Stimulated activated CD4-positive, alpha-beta T cell treated with anti-CD3 and anti-CD28 coated beads, Interleukin-1b, Interleukin-23, amount 100 ng/mL, for 4 hours (primary cell): ENCODE data around the gene ZFHX3.
A peak's percentile ranks its signal among the peaks of the same experiment; 100 is the strongest.
"Not testable (repeated sequence)": the region's sequence is repeated elsewhere in the genome, so short reads cannot be mapped to it uniquely, and the experiment has no call there.

ENCODE experiments used
- DNase-seq, 2 donors: peaks; one replicate each; pipeline ENCODE4 v3.0.0-alpha.2; 2020; ENCODE audit warnings: low read depth in 2 of 2

The ZFHX3 gene, protein sequence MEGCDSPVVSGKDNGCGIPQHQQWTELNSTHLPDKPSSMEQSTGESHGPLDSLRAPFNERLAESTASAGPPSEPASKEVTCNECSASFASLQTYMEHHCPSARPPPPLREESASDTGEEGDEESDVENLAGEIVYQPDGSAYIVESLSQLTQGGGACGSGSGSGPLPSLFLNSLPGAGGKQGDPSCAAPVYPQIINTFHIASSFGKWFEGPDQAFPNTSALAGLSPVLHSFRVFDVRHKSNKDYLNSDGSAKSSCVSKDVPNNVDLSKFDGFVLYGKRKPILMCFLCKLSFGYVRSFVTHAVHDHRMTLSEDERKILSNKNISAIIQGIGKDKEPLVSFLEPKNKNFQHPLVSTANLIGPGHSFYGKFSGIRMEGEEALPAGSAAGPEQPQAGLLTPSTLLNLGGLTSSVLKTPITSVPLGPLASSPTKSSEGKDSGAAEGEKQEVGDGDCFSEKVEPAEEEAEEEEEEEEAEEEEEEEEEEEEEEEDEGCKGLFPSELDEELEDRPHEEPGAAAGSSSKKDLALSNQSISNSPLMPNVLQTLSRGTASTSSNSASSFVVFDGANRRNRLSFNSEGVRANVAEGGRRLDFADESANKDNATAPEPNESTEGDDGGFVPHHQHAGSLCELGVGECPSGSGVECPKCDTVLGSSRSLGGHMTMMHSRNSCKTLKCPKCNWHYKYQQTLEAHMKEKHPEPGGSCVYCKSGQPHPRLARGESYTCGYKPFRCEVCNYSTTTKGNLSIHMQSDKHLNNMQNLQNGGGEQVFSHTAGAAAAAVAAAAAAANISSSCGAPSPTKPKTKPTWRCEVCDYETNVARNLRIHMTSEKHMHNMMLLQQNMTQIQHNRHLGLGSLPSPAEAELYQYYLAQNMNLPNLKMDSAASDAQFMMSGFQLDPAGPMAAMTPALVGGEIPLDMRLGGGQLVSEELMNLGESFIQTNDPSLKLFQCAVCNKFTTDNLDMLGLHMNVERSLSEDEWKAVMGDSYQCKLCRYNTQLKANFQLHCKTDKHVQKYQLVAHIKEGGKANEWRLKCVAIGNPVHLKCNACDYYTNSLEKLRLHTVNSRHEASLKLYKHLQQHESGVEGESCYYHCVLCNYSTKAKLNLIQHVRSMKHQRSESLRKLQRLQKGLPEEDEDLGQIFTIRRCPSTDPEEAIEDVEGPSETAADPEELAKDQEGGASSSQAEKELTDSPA (N-terminal part only)

DNA sequence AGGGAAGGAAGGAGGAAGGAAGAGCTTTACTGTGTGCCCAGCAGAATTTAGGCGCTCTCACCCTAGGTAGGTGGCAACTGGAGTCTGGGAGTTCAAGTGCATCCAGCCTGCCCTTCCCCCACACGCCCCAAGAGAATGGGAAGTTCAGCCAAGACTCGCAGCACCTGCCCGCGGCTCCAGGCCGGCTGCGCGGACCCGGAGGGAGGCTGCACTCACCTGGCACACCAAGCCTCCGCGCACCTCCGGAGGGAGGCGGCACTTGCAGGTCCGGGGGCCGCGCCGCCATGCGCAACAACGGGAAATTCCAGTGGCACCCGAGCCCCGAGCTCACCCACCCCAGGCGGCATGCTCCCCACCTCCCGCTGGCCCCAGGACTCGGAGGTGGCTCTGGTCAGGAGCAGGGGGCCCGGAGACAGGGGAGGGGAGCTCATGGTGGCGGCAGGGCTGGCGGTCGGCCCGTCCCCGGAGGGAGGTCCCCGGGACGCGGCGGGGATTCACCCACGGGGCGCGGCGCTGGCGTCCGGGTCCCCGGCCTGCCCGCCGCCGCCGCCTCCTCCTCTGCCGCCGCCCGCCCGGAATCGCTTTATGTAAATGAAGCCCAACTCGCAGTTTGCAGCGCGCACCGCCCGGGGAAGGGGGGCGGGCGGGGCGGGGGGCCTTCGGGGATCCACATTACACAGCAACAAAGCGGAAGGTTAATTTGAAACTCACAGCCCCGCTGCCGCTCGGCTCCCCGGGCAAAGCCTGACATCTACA lies at the start of gene ZFHX3:
ZFHX3 (minus strand) TSS at position 593 of the 756 bp plus-strand sequence. CDS start 87,983 bp downstream, outside the sequence.
- DNase-seq: peak in 1 of 2 donors; percentile 14

DNA sequence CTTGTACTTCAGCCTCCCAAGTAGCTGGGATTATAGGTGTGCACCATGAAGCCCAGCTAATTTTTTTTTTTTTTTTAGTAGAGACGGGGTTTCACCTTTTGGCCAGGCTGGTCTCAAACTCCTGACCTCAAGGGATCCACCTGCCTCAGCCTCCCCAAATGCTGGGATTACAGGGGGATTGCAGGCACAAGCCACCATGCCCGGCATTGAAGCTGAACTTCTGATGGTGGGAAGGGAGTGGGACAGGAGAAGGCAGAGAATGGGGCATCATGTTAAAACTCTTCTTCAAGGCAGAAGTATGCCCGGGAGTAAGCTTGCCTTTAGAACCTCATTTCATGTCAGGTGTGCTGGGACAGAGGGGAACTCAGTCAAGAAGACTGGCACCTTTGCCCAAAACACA lies 48.6 kb upstream of the ZFHX3 start:
- no peak for DNase-seq

DNA sequence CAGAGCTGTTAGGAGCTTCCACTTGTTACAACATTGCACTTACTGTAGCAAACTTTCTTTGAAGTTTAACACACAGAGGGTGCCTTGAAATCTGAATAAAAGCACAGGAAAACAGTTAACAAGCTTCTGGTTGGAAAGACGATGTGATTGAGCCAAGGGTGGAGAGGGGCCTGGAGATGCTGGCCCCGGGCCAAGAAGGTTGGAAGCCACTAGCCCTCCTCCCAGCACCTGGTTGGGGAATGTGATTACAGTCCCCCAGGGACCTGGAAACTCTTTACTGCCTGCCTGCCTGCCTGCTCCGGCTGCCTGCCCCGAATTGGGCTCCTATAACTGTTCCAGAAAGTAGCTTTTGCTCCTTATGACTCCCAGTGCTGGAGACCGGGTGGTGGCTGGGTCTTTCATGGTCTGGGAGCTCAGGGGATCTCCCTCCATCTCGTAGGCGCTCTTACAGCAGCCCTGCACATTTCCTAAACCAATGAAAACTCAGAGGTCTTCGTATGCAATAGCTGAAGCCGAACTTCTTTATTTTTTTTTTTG lies 48.0 kb upstream of the ZFHX3 start:
- DNase-seq: no peak

DNA sequence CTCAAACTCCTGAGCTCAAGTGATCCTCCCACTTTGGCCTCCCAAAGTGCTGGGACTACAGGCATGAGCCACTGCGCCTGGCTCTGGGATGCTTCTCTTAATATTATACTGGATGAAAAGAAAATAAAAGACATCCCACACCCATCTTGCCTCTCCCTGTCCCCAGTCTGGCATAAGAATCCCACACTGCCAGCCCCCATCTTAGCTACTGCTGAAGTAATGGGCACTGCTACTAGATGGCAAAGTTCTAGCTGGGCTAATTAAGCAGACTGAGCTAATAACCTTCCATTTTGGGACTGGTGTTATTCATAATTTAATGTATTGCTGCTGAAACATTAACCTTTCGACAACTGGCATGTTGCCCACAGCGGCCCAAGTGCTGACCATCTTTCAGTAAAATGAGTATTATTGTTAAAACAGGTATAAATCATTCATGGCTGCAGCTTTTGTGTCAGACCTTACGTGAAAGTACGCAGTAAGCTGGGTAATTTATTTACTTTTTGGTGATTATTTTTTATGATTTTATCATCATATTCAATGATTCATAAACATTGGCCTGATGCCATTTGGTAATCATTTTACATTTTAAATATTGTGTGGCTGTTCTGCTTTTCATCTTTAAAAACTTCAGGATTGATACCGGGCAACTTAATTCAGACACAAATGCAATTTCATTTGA lies 47.4 kb upstream of the ZFHX3 start:
- DNase-seq: no peak

DNA sequence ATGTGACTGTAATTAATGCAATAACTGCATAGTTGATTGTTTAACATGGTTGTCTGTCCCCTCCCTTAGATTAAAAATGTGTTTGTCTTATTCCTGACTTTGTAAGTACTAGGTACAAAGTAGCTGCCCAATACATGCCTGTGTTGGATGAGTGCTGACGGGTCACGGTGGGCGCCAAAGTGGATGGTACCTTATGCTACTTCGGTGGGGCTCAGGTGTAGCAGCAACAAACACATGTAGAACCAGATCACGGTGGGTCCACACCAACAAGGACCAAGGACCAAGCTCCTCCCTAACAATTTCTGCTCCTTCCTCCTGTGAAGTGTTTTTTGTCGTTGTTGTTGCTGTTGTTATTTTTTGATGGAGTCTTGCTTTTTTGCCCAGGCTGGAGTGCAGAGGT lies 46.4 kb upstream of the ZFHX3 start:
- DNase-seq: no peak

- DNase-seq: no peak
Measured at GRCh38 chr16:73093146-73094144, 45.5 kb upstream of the ZFHX3 start.

DNA sequence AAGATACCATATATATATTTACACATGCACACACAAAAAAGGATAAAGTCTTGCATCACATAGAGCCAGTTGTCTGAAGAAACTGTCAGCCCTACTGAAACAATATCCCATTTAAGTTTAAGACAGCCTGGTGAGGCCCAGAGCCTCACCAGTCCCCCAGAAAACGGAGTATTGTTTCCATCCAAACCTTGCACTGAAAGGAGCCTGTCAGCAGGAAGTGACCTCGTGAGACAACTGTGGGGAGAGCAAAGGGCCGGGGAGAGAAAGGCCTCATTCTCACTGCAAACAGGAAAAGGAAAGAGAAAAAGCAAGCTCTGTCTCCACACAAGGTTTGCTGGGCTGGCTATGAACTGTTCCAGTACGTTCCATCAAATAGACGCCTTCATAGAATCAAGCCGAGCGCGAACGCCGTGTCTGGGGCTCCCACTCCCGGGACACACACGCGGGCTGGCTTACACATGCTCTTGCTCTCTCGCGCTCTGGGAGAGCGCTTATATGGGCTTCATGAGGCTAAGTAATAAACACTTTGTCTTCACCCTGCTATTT lies 44.4 kb upstream of the ZFHX3 start:
- no peak for DNase-seq

- DNase-seq: no peak
Measured at GRCh38 chr16:73091174-73091573, 43.2 kb upstream of the ZFHX3 start.

DNA sequence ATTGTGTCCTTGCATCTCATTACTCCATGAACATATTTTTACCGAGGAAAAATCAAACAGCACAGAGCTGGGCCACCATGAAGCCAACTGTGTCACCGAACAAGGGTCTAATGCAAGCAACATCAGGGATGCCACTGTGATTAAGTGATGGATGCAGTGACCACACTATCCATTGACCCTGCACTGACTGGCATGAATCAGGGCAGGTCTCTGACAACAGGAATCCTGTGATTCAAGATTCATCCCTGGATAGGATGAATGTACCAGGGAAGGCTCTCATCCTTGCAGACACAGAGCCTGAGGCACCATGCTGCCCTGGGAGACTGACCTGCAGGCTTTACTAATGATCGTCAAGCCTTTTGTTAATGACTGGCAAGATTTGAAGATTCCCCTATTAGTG lies 41.5 kb upstream of the ZFHX3 start:
- no peak for DNase-seq

DNA sequence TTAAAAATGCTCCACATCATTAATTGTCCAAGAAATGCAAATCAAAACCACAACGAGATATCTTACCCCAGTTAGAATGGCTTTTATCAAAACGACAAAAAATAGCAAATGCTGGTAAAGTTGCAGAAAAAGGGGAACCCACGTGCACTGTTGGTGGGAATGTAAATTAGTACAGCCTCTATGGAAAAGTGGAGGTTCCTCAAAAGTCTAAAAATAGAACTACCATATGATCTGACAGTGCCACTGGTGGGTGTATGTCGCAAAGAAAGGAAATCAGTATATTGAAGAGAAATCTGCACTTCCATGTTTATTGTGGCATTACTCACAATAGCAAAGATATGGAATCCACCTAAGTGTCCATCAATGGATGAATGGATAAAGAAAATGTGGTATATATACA lies 38.2 kb upstream of the ZFHX3 start:
- no peak for DNase-seq

DNA sequence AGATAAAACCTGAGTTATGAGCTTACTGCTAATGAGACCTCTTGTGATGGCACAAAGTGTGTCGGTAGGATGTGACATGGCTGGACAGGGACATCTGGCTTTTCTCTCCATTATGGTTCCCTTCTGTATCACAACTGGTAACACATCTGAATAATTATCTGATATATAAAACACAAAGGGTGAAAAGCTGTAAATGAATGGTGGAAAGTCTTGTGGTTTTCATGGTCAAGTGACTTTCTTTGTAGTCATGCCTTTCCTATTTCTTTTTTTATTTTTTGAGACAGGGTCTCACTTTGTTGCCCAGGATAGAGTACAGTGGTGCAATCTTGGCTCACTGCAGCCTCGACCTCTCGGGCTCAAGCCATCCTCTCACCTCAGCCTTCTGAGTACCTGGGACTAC lies 35.3 kb upstream of the ZFHX3 start:
- DNase-seq: no peak

GRCh38 chr16:73082634-73083051 lies 34.7 kb upstream of the ZFHX3 start:
- DNase-seq: not testable (repeated sequence)

- DNase-seq: no peak
Measured at GRCh38 chr16:73080931-73081330, 33.0 kb upstream of the ZFHX3 start.

GRCh38 chr16:73076324-73076810 lies 28.4 kb upstream of the ZFHX3 start:
- no peak for DNase-seq

DNA sequence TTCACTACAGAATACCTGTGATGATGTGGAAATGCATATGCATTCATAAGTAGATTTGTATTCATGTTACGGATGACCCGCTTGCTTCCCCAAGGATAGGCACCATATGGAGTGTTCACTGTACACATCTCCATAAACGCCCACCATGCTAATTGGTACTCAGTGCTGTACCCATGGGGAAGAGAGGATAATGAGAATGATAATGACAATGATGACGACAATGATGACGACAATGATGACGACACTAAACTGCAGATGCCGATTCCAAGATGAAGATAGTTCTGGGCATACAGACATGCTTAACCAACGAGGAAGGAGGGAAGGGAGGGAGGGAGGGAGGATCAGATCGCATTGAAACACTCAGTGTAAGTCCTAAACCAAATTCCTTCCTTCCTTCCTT lies 26.5 kb upstream of the ZFHX3 start:
- DNase-seq: no peak

GRCh38 chr16:73072051-73072450 lies 24.1 kb upstream of the ZFHX3 start:
- not testable (repeated sequence) for DNase-seq

DNA sequence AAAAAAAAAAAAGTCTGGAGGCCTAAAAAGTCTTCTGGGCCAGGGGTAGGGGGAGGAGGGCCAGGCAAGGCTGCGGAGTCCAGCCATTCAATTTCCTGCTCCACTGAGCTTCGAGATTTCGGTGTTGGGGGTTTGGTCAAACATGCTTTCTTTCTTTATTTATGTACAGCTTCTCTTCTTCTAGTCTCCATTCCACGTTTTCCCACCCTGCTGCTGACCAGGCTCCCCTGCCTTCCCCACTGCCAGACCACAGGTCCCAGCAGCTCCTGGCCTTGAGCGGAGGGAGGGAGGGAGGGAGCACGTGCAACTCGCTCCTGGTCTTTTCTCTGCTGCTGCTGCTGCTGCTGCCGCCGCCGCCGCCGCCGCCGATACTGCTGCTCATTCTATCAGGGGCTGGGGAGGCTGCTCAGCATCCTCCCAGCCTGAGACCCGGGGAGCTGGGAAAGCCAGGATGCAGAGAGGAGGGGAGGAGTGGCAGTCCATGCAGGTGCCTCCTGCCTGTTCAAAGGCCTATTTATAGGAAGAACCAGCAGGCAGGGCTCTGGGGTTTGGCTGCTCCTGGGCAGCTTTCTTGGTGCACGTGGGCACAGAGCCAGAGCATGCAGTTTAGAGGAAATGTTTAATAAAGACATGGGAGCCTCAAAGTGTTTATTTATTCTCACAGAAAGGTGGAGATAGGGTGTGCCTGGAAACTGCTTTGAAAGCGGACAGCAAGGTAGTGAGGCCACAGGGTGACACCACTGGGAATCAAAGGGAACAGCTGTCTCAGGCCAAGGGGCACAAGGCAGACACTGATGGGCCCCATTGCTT lies 23.4 kb upstream of the ZFHX3 start:
- DNase-seq: no peak
